GM23338 (cell line): ENCODE measurements around the gene SMG6. TPM values are rescaled to one million over a fixed set of nuclear protein-coding genes. Genes with fewer than 3 reads are reported as not detected.

Experiments
- ATAC-seq: fragments of 200-7000 bp; cut with Tn5 transposase; 3 replicates; pipeline ENCODE4 v1.9.1; 2020
- DNase-seq: peaks from one replicate; pipeline ENCODE4 v3.0.0-alpha.2; 2015; ENCODE audit warnings: low spot score
- H2AFZ ChIP-seq: fragments of 200-600 bp; sonication (generic); 2 replicates; pipeline ENCODE4 v1.8.0; 2016; ENCODE audit warnings: antibody characterized with exemption, mild to moderate bottlenecking, moderate library complexity
- H3F3A ChIP-seq: fragments of 200-600 bp; sonication (generic); replicated peaks from 2 replicates; pipeline ENCODE4 v1.8.0; 2017; ENCODE audit warnings: antibody characterized with exemption, mixed run types, low read depth
- H3K27ac ChIP-seq: fragments of 200-600 bp; sonication (generic); 2 replicates; pipeline ENCODE4 v1.6.1; 2016; ENCODE audit warnings: low read depth
- H3K27me3 ChIP-seq: fragments of 200-600 bp; sonication (generic); 2 replicates; pipeline ENCODE4 v1.8.0; 2016; ENCODE audit warnings: mild to moderate bottlenecking, mixed run types, moderate library complexity; ENCODE audit not compliant: insufficient read depth
- H3K36me3 ChIP-seq: fragments of 200-600 bp; sonication (generic); 2 replicates; pipeline ENCODE4 v1.8.0; 2016; ENCODE audit warnings: mild to moderate bottlenecking; ENCODE audit not compliant: insufficient read depth
- H3K4me1 ChIP-seq: fragments of 200-600 bp; sonication (generic); 2 replicates; pipeline ENCODE4 v1.8.0; 2016; ENCODE audit warnings: mild to moderate bottlenecking, moderate library complexity; ENCODE audit not compliant: insufficient read depth
- H3K4me2 ChIP-seq: fragments of 200-600 bp; sonication (generic); 2 replicates; pipeline ENCODE4 v1.7.1; 2017; ENCODE audit warnings: mixed run types
- H3K4me3 ChIP-seq: fragments of 200-600 bp; sonication (generic); 2 replicates; pipeline ENCODE4 v1.6.1; 2016; ENCODE audit warnings: mixed run types
- H3K79me2 ChIP-seq: fragments of 200-600 bp; sonication (generic); replicated peaks from 2 replicates; pipeline ENCODE4 v1.8.0; 2017; ENCODE audit warnings: mild to moderate bottlenecking; ENCODE audit not compliant: insufficient read depth
- H3K9me2 ChIP-seq: fragments of 200-600 bp; sonication (generic); 2 replicates; pipeline ENCODE4 v1.8.0; 2017; ENCODE audit not compliant: insufficient read depth
- H4K20me1 ChIP-seq: fragments of 200-600 bp; sonication (generic); replicated peaks from 2 replicates; pipeline ENCODE4 v1.8.0; 2017; ENCODE audit warnings: mild to moderate bottlenecking; ENCODE audit not compliant: insufficient read depth
- H3K27ac Mint-ChIP-seq: 2 replicates; pipeline ENCODE4 v1.8.0; 2020; ENCODE audit warnings: inconsistent platforms, mild to moderate bottlenecking, moderate library complexity, mixed read lengths
- H3K27me3 Mint-ChIP-seq: 3 replicates; pipeline ENCODE4 v1.8.0; 2022; ENCODE audit warnings: low read depth, mild to moderate bottlenecking, moderate library complexity, mixed read lengths, inconsistent platforms; ENCODE audit not compliant: insufficient read depth, poor library complexity
- H3K36me3 Mint-ChIP-seq: 3 replicates; pipeline ENCODE4 v1.8.0; 2021; ENCODE audit warnings: low read depth, mild to moderate bottlenecking, inconsistent platforms, moderate library complexity, mixed read lengths
- H3K4me1 Mint-ChIP-seq: 3 replicates; pipeline ENCODE4 v1.8.0; 2020; ENCODE audit warnings: mild to moderate bottlenecking, inconsistent platforms, mixed read lengths
- H3K4me3 Mint-ChIP-seq: 3 replicates; pipeline ENCODE4 v1.8.0; 2021; ENCODE audit warnings: moderate library complexity, mild to moderate bottlenecking, inconsistent platforms, mixed read lengths
- H3K9me3 Mint-ChIP-seq: 3 replicates; pipeline ENCODE4 v1.8.0; 2020; ENCODE audit warnings: moderate library complexity, mild to moderate bottlenecking, inconsistent platforms, mixed read lengths
- CREB1 ChIP-seq: fragments of 250-450 bp; sonication (Bioruptor Pico); IDR thresholded peaks from 2 replicates; pipeline ENCODE4 v1.5.0; 2020; ENCODE audit warnings: low read depth, mild to moderate bottlenecking, moderate library complexity
- CTCF ChIP-seq, 2 experiments: fragments of 200-600 bp in 1 of 2; sonication (generic) in 1 of 2; conservative IDR thresholded peaks; 2 replicates each; pipeline versions ENCODE4 v1.5.1 to v1.6.1; 2016 to 2017; ENCODE audit warnings: antibody characterized with exemption in 2 of 2, low read depth in 2 of 2, mild to moderate bottlenecking in 2 of 2, moderate library complexity in 1 of 2
- EZH2 ChIP-seq: fragments of 200-600 bp; sonication (generic); IDR thresholded peaks from one replicate; pipeline ENCODE4 v1.8.0; 2017; ENCODE audit warnings: antibody characterized with exemption, mild to moderate bottlenecking, low read depth; ENCODE audit not compliant: unreplicated experiment
- EZH2phosphoT487 ChIP-seq: fragments of 200-600 bp; sonication (generic); IDR thresholded peaks from one replicate; pipeline ENCODE4 v1.8.1; 2018; ENCODE audit warnings: antibody characterized with exemption; ENCODE audit not compliant: unreplicated experiment
- JUNB ChIP-seq: IDR thresholded peaks from one replicate; pipeline ENCODE4 v1.6.1; 2016; ENCODE audit warnings: antibody characterized with exemption; ENCODE audit not compliant: unreplicated experiment
- NANOG ChIP-seq: IDR thresholded peaks from 2 replicates; pipeline ENCODE4 v1.6.1; 2016; ENCODE audit warnings: antibody characterized with exemption, borderline replicate concordance
- REST ChIP-seq: IDR thresholded peaks from one replicate; pipeline ENCODE4 v1.6.1; 2018; ENCODE audit warnings: antibody characterized with exemption; ENCODE audit not compliant: unreplicated experiment
- STAT1 ChIP-seq: IDR thresholded peaks from one replicate; pipeline ENCODE4 v1.6.1; 2016; ENCODE audit warnings: antibody characterized with exemption; ENCODE audit not compliant: unreplicated experiment
- ZNF114 ChIP-seq: fragments of 250-450 bp; sonication (Bioruptor Pico); IDR thresholded peaks from 2 replicates; pipeline ENCODE4 v1.5.0; 2020; ENCODE audit warnings: mild to moderate bottlenecking, moderate library complexity
- ZNF331 ChIP-seq: fragments of 250-450 bp; sonication (Bioruptor Pico); IDR thresholded peaks from 2 replicates; pipeline ENCODE4 v1.5.0; 2020; ENCODE audit warnings: low read depth, mild to moderate bottlenecking, moderate library complexity
- ZNF462 ChIP-seq: fragments of 250-450 bp; sonication (Bioruptor Pico); IDR thresholded peaks from 2 replicates; pipeline ENCODE4 v1.5.0; 2020; ENCODE audit warnings: mild to moderate bottlenecking, moderate library complexity
- polyA plus RNA-seq: library from polyadenylated mRNA; unstranded; fragments of >200 nt; fragmentation: Nextera tagmentation; extraction: Ambion mirVana; gene quantifications from 2 replicates; pipeline ENCODE4 v1.2.1, GENCODE V29; 2016
- total RNA-seq: library from RNA; depleted of rRNA; stranded (reverse); fragments of >200 nt; shearing (Covaris generic); gene quantifications from 2 replicates; pipeline ENCODE4 v1.2.3, GENCODE V29; 2014
- TF ChIP-seq, protein P1 (sequence below): IDR thresholded peaks from 2 replicates; pipeline ENCODE4 v1.6.1; 2016; ENCODE audit warnings: antibody characterized with exemption

Gene SMG6
- total and polyA plus RNA-seq, 2 experiments from 2014 or later, result 10.4 to 43.1 TPM

GRCh38 chr17:2034157-2034556 lies 269.4 kb downstream of the SMG6 start (continued):
- TF ChIP-seq, protein P1, sequence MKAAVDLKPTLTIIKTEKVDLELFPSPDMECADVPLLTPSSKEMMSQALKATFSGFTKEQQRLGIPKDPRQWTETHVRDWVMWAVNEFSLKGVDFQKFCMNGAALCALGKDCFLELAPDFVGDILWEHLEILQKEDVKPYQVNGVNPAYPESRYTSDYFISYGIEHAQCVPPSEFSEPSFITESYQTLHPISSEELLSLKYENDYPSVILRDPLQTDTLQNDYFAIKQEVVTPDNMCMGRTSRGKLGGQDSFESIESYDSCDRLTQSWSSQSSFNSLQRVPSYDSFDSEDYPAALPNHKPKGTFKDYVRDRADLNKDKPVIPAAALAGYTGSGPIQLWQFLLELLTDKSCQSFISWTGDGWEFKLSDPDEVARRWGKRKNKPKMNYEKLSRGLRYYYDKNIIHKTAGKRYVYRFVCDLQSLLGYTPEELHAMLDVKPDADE, result no peak
- no peak for TF ChIP-seq ZNF331 (CRISPR knock-in tag)
- TF ChIP-seq CREB1 (CRISPR knock-in tag), result no peak

- H3K27ac ChIP-seq, result no peak overlapping the region
- ATAC-seq (no peak), DNase-seq (no peak)
- Mint-ChIP-seq H3K9me3 (no peaks in the 10 kb centered on the region), H3K4me1 (peaks cover 4% of the 10 kb centered on the region), H3K36me3 (no peaks in the 10 kb centered on the region; the same call in 2 of the 3 replicates), H3K4me3 (no peak overlapping the region; the same call in 2 of the 3 replicates), H3K27ac (no peak overlapping the region), H3K27me3 (peaks cover 24% of the 10 kb centered on the region)
- H3K4me1 ChIP-seq, result peaks cover 3% of the 10 kb centered on the region; the same call in 1 of the 2 replicates
- H3K79me2 ChIP-seq, result no peaks in the 10 kb centered on the region
- no peak overlapping the region for H3K4me3 ChIP-seq
- H2AFZ ChIP-seq, result no peak overlapping the region
- H3K9me2 ChIP-seq, result no peaks in the 10 kb centered on the region
- no peak overlapping the region for H3K4me2 ChIP-seq
- no peaks in the 10 kb centered on the region for H3K36me3 ChIP-seq
- H3K27me3 ChIP-seq, result peaks cover 16% of the 10 kb centered on the region
- peaks cover 5% of the 10 kb centered on the region for H4K20me1 ChIP-seq
- H3F3A ChIP-seq, result no peaks in the 10 kb centered on the region
- TF ChIP-seq EZH2 (no peak), NANOG (no peak), CTCF (conservative IDR thresholded peaks at IDR 0.05; ENCODE audit: low read depth in 2 of 2) (no peak), EZH2phosphoT487 (no peak), REST (no peak), ZNF331 (CRISPR knock-in tag) (no peak), CREB1 (CRISPR knock-in tag) (no peak), ZNF114 (CRISPR knock-in tag) (no peak), STAT1 (no peak), ZNF462 (no peak), JUNB (no peak)
These were observed 270.4 kb downstream of the SMG6 start for GRCh38 chr17:2033153-2033552.
